ENCODE data around the gene ANXA9.
A peak's percentile ranks its signal among the peaks of the same experiment; 100 is the strongest.

The ANXA9 gene

GRCh38 chr1:150974580-150975478, 7.3 kb upstream of the ANXA9 start, which contains the start of gene CERS2:
Gene CERS2 (minus strand): TSS chr1:150974835. CDS start chr1:150969090, 5,745 bp downstream.
- peak; percentile 80 for DNase-seq (ENCODE audit: low read depth)

- no peak for DNase-seq (ENCODE audit: low read depth)
Measured at GRCh38 chr1:150976401-150976821, 5.7 kb upstream of the ANXA9 start.

- peak; percentile 69 for DNase-seq (ENCODE audit: low read depth)
Measured at GRCh38 chr1:150976879-150977694, 5.0 kb upstream of the ANXA9 start.

GRCh38 chr1:150979092-150980056, 2.7 kb upstream of the ANXA9 start:
- DNase-seq (ENCODE audit: low read depth), result peak; percentile 81

- no peak for DNase-seq (ENCODE audit: low read depth)
Measured at GRCh38 chr1:150981177-150981804, 801 bp upstream of the ANXA9 start.

- DNase-seq (ENCODE audit: low read depth), result no peak
Measured at GRCh38 chr1:150985179-150985825, 3.2 kb downstream of the ANXA9 start.

DNA sequence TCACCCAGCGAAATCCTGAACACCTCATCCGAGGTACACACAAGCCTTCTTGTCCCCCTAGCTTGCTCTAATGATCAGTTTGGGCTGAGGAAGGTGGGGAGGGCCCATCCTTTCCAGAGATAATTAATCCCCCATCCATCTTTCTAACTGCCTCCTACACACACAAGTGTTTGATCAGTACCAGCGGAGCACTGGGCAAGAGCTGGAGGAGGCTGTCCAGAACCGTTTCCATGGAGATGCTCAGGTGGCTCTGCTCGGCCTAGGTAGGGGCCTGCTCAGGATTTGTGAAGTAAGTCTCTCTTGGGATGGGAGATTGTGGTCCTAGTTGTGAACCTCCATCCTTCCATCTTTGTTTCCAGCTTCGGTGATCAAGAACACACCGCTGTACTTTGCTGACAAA, 5.8 kb downstream of the ANXA9 start:
- no peak for DNase-seq (ENCODE audit: low read depth)

- no peak for DNase-seq (ENCODE audit: low read depth)
Measured at GRCh38 chr1:150992626-150993025, 10.5 kb downstream of the ANXA9 start.

DNA sequence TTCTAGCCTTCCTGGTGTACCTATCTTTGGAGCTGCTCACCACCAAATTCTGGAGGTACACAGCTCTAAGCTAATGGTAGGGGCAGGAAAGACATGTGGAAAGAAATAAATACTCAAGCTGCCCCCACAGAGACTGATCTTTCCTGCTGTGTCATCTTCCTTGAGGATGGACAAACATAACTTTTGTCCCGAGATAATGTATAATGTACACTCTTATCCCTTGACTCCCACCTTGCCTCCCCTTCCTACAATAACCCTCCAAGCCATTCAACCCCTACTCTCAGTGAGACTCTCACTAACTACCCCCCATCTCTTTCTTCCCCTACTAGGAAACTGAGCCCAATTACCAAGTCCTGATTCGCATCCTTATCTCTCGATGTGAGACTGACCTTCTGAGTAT, 12.2 kb downstream of the ANXA9 start:
- no peak for DNase-seq (ENCODE audit: low read depth)

GRCh38 chr1:150995460-150995859, 13.4 kb downstream of the ANXA9 start:
- DNase-seq (ENCODE audit: low read depth), result no peak

GRCh38 chr1:150995896-150996295, 13.8 kb downstream of the ANXA9 start:
- peak; percentile 71 for DNase-seq (ENCODE audit: low read depth)

- DNase-seq (ENCODE audit: low read depth), result no peak
Measured at GRCh38 chr1:150997126-150997872, 15.2 kb downstream of the ANXA9 start.

DNA sequence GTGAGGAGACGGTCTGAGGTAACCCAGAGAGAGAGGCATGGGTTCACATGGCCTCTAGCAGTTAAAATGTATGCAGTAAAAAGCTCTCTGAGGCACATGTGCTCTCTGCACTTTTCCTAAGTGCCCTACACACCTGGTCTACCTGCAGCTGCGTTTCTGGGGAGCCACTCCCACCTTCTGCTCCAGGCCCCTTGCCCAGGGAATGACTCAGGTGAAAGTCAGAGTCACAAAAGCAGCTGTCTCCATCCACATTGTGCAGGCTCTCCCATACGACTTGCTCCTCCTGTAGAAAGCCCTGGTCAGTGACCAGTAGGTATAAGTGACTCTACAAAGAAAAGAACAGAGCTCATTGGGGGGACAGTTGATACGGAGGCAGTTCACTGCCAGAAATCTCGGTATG, 15.9 kb downstream of the ANXA9 start:
- no peak for DNase-seq (ENCODE audit: low read depth)

DNA sequence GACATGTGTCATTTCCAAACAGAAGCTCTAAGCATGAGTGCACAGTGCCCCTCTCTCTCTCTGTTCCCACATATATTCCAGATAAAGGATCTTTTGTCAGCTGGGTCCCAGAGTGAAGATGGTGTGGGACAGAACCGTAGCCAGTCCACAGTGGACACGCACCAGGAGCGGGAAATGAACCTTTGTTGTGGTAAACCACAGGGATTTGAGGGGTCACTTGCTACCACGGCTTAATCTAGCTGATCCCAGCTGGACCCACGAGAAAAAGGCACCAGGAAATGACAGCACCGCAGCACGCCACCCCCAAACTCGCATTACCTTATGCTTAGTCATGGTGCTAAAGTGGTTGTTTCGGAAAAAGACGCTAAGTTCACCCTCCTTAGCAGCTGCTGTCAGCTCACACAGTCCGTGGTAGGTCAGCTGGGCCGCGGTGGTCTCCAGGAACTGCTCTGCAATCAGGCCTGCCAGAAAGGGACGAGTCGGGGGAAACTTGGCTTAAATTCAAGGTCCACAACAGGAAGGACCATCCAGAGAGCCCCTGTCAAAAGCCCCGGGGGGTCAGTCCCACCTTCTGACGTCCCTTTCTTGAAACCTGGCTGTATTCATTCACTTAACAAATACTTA, 17.1 kb downstream of the ANXA9 start:
- DNase-seq (ENCODE audit: low read depth), result no peak

DNA sequence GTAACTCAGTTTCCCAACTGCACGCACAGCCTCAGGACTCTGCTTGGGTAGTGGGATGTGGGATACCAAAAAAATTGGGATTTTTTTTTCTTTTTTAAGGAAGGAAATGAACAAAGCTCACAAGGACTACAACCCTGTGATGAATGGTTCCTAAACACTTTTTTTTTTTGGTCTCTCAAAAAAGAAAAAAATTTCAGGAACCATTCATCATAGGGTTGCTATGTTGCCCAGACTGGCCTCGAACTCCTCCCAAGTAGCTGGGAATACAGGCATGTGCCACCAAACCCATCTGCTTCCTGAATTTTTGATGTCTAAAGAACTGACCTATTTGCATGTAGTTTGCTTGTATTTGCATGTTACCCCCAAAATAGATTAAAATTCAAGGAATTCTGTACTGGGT, 17.8 kb downstream of the ANXA9 start:
- DNase-seq (ENCODE audit: low read depth), result no peak

- no peak for DNase-seq (ENCODE audit: low read depth)
Measured at GRCh38 chr1:151000408-151000807, 18.3 kb downstream of the ANXA9 start.

GRCh38 chr1:151001602-151002001, 19.5 kb downstream of the ANXA9 start:
- no peak for DNase-seq (ENCODE audit: low read depth)

GRCh38 chr1:151002051-151002450, 20.0 kb downstream of the ANXA9 start:
- no peak for DNase-seq (ENCODE audit: low read depth)

GRCh38 chr1:151002611-151003010, 20.5 kb downstream of the ANXA9 start:
- DNase-seq (ENCODE audit: low read depth), result no peak

DNA sequence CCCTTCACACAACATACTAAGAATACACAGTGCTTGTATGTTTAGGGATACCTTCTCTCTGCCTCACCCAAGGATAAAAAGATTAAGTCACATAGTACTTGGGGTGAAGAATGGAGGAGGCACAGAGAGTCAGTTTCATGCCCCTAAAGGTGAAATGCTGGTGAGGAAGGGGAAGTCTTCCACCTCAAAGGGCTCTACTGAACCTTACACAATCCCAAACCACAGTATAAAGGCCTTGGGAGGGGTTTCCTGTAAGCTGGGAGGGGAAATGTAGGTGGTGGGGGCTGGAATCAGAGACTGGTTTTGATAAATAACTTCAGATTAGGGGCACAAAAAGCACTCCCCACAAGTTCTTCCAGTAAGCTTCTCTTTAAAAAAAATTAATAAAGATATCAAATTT, 21.1 kb downstream of the ANXA9 start:
- DNase-seq (ENCODE audit: low read depth), result no peak

All from fibroblast of gingiva (primary cell).